A549 (cell line): ENCODE results near the gene SLC4A7. TPM values are rescaled to one million over a fixed set of nuclear protein-coding genes. Genes with fewer than 3 reads are reported as not detected.

Experiments
- ATAC-seq, 2 experiments: fragments of 200-7000 bp in 1 of 2; fragments of >200 bp in 1 of 2; cut with Nextera tagmentation in 1 of 2; cut with Tn5 transposase in 1 of 2; 3 replicates each; pipeline versions ENCODE4 v1.8.0 to v1.9.1; 2018 to 2020; ENCODE audit warnings: mild to moderate bottlenecking in 1 of 2, moderate library complexity in 1 of 2
- CTCF ChIA-PET: fragments of 300-600 bp; sonication (Branson Sonifier 250); formaldehyde crosslinking; extraction: SDS; loops from one replicate; lab custom pipeline; 2021; ENCODE audit warnings: antibody characterized with exemption, inconsistent platforms; lab: Yijun Ruan, JAX
- POLR2A ChIA-PET: fragments of 350-600 bp; formaldehyde crosslinking; extraction: SDS; loops from one replicate; lab custom pipeline; 2021; ENCODE audit warnings: antibody characterized with exemption, inconsistent platforms; lab: Yijun Ruan, JAX
- DNase-seq, 2 experiments: peaks; one replicate each; pipeline versions ENCODE4 v3.0.0 to v3.0.0-alpha.2; 2011 to 2016; ENCODE audit warnings: low read depth in 1 of 2, low spot score in 1 of 2
- FAIRE-seq: peaks from 2 replicates; lab custom pipeline; 2011; peaks lifted over from hg19 to GRCh38; lab: Jason Lieb, UNC
- H3K27ac ChIP-seq, 2 experiments: fragments of >200 bp; sonication (Bioruptor Twin); formaldehyde crosslinking; 3 replicates each; pipeline ENCODE4 v1.5.1; 2016 to 2017
- H3K4me1 ChIP-seq: fragments of >200 bp; sonication (Bioruptor Twin); formaldehyde crosslinking; 3 replicates; pipeline ENCODE4 v1.6.1; 2016
- H3K4me2 ChIP-seq: fragments of >200 bp; sonication (Bioruptor Twin); formaldehyde crosslinking; 3 replicates; pipeline ENCODE4 v1.6.1; 2016
- H3K4me3 ChIP-seq: fragments of >200 bp; sonication (Bioruptor Twin); formaldehyde crosslinking; 3 replicates; pipeline ENCODE4 v1.5.1; 2016
- H3K9me3 ChIP-seq: fragments of >200 bp; sonication (Bioruptor Twin); formaldehyde crosslinking; 3 replicates; pipeline ENCODE4 v1.6.1; 2016
- CEBPB ChIP-seq, 2 experiments: fragments of >200 bp in 1 of 2; sonication (Bioruptor Twin) in 1 of 2; formaldehyde crosslinking in 1 of 2; IDR thresholded peaks; 2 replicates each; pipeline ENCODE4 v1.6.1; 2012 to 2016
- CTCF ChIP-seq: fragments of >200 bp; sonication (Bioruptor Twin); formaldehyde crosslinking; IDR thresholded peaks from 3 replicates; pipeline ENCODE4 v1.5.1; 2016
- EHMT2 ChIP-seq: fragments of 200-600 bp; sonication (generic); IDR thresholded peaks from 2 replicates; pipeline ENCODE4 v1.6.1; 2016; ENCODE audit warnings: antibody characterized with exemption, low read depth, mild to moderate bottlenecking, moderate library complexity
- HDAC2 ChIP-seq: fragments of 200-600 bp; sonication (generic); IDR thresholded peaks from 2 replicates; pipeline ENCODE4 v1.6.1; 2016
- HOXA7 ChIP-seq: fragments of 250-450 bp; sonication (Bioruptor Pico); IDR thresholded peaks from 2 replicates; pipeline ENCODE4 v1.5.0; 2020; ENCODE audit warnings: mild to moderate bottlenecking, moderate library complexity
- RAD21 ChIP-seq, 2 experiments: fragments of >200 bp in 1 of 2; sonication (Bioruptor Twin) in 1 of 2; formaldehyde crosslinking in 1 of 2; IDR thresholded peaks in 1 of 2; conservative IDR thresholded peaks in 1 of 2; 2 replicates in 1 of 2; 3 replicates in 1 of 2; pipeline ENCODE4 v1.6.1; 2012 to 2018; ENCODE audit warnings: inconsistent platforms in 1 of 2
- SMC3 ChIP-seq: fragments of >200 bp; sonication (Bioruptor Twin); formaldehyde crosslinking; IDR thresholded peaks from 3 replicates; pipeline ENCODE4 v1.6.1; 2018; ENCODE audit warnings: inconsistent platforms
- ZC3H11A ChIP-seq: fragments of 450-650 bp; IDR thresholded peaks from 2 replicates; pipeline ENCODE4 v1.6.1; 2014; ENCODE audit warnings: antibody characterized with exemption, mild to moderate bottlenecking
- WGBS: methylation state at CpG from one replicate; pipeline ENCODE4 v1.1.6; 2017; ENCODE audit errors: missing lambda C conversion rate; 5-methylcytosine and 5-hydroxymethylcytosine counted together
- polyA plus RNA-seq, 4 experiments: library from polyadenylated mRNA; depleted of rRNA in 3 of 4; stranded (reverse); fragments of >200 nt; fragmentation: RNase III in 1 of 4; extraction: RNeasy Plus Mini Kit Qiagen cat#74134 plus additional on column Dnase treatment in 1 of 4; gene quantifications; 2 replicates in 3 of 4; 3 replicates in 1 of 4; pipeline ENCODE4 v1.2.3, GENCODE V29; 2011 to 2017
- TF ChIP-seq, protein P1 (sequence below): IDR thresholded peaks from 2 replicates; pipeline ENCODE4 v1.6.1; 2012
- TF ChIP-seq, protein P2 (sequence below): IDR thresholded peaks from 2 replicates; pipeline ENCODE4 v1.6.1; 2012

Gene SLC4A7
- polyA plus RNA-seq, 2 of the 4 experiments (the other 2 are of a cell fraction): 35.1 to 70.2 TPM

- CTCF ChIA-PET: interaction anchor here (1.1 to 1.7 kb wide), 3 partner anchors 8 to 13 kb away, joined by 3 to 4 read pairs (median 4); no protein-coding TSS in a partner anchor
- TF ChIP-seq HOXA7 (CRISPR knock-in tag) (0 out of 2 replicates have a peak, but pooled peaks have one; percentile 18), ZC3H11A (no peak)
- TF ChIP-seq, protein P1, sequence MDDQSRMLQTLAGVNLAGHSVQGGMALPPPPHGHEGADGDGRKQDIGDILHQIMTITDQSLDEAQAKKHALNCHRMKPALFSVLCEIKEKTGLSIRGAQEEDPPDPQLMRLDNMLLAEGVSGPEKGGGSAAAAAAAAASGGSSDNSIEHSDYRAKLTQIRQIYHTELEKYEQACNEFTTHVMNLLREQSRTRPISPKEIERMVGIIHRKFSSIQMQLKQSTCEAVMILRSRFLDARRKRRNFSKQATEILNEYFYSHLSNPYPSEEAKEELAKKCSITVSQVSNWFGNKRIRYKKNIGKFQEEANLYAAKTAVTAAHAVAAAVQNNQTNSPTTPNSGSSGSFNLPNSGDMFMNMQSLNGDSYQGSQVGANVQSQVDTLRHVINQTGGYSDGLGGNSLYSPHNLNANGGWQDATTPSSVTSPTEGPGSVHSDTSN: no peak
- ATAC-seq (no peak), FAIRE-seq (no peak), DNase-seq (no peak)
- 88% methylated on average over 2 of the region's 2 CpGs for WGBS
- peaks cover 33% of the 10 kb centered on the region for H3K4me1 ChIP-seq
- H3K9me3 ChIP-seq: no peaks in the 10 kb centered on the region
- no peak overlapping the region for H3K27ac ChIP-seq
- H3K4me2 ChIP-seq: peak overlapping the region; percentile 94; the same call in 1 of the 3 replicates
- no peak overlapping the region for H3K4me3 ChIP-seq
- POLR2A ChIA-PET: no interaction called here
Observed at GRCh38 chr3:27479806-27480543, 4.2 kb downstream of the SLC4A7 start.

GRCh38 chr3:27471923-27472550 lies 12.1 kb downstream of the SLC4A7 start:
- FAIRE-seq: no peak
- no peak overlapping the region for H3K4me3 ChIP-seq
- CTCF ChIA-PET: interaction anchor here (0.6 to 6.3 kb wide), 10 partner anchors 8 to 249 kb away, joined by 3 to 33 read pairs (median 3); partner anchors contain the start of gene EOMES
- no peak for DNase-seq
- H3K4me1 ChIP-seq: peaks cover 16% of the 10 kb centered on the region; the same call in 2 of the 3 replicates
- no peak overlapping the region for H3K27ac ChIP-seq
- POLR2A ChIA-PET: interaction anchor here (0.6 kb wide), 1 partner anchor 158 kb away, joined by 4 read pairs; no protein-coding TSS in a partner anchor
- TF ChIP-seq CEBPB (IDR thresholded peaks at IDR 0.05) (peak in 1 of 2 experiments; percentile 11; a peak in 2 of 4 replicates), RAD21 (conservative IDR thresholded peaks at IDR 0.05 in 1 of 2, IDR thresholded peaks at IDR 0.05 in 1 of 2) (no peak)
- WGBS: 93% methylated on average over 6 of the region's 6 CpGs
- no peak overlapping the region for H3K4me2 ChIP-seq
- no peak for ATAC-seq
- no peaks in the 10 kb centered on the region for H3K9me3 ChIP-seq

DNA sequence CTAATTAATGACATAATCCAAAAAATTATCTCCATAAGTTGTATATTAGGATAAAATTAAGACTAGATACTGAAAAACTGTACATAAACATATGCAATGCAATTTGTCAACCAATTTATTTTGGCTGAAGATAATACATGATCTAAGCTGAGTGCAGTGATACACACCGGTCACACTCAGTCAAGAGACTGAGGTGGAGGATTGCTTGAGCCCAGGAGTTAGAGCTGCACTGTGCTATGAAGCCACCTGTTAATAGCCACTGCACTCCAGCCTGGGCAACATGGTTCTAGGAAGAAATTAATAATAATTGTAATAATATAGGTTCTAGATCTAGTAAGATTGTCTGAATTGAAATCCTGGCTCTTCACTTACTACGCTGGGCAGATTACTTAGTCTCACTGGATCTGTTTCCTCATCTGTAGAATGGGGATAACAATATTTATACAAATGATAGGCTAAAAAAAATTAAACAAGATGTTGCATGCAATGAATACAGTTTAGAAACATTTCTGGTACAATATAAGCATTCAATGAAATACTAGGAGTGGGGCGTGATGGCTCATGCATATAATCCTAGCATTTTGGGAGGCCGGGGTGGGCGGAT lies 15.8 kb downstream of the SLC4A7 start:
- peak; percentile 54 to 62; a peak in 3 of 6 replicates for ATAC-seq
- Histone ChIP-seq H3K4me2 (no peak overlapping the region), H3K4me3 (no peak overlapping the region), H3K4me1 (peaks cover 18% of the 10 kb centered on the region; the same call in 2 of the 3 replicates), H3K9me3 (no peaks in the 10 kb centered on the region), H3K27ac (peak overlapping the region in 1 of 2 experiments; percentile 52; a peak in 1 of 6 replicates)
- 93% methylated on average over 5 of the region's 5 CpGs for WGBS
- DNase-seq: no peak
- TF ChIP-seq EHMT2: no peak
- peak; percentile 83; the same call in 1 of the 2 replicates for TF ChIP-seq HDAC2
- ChIA-PET CTCF (interaction anchor here (0.6 to 6.3 kb wide), 31 partner anchors 9 to 334 kb away, joined by 3 to 33 read pairs (median 5); partner anchors contain the start of gene NEK10), POLR2A (interaction anchor here (1.1 kb wide), 1 partner anchor 16 kb away, joined by 3 read pairs; the partner anchor contains the start of gene SLC4A7)
- no peak for FAIRE-seq

DNA sequence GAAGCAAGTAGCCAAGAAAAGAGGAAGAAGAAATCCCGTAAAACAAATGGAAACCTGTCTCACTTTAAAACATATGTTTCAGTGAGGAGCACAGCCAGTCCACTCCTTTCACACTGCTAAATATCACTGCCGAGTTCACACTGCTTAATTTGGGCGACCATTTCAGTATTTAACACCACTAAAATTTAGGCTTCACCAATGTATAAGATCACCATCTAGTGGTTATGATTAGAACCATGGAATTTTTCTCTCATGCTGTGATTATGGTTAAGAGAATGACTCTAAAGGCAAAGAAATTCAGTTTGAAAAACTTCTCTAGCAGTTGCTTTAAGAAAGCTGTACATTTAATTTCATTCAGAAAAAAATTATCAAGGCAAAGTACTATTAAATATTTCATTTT lies 16.6 kb downstream of the SLC4A7 start:
- Histone ChIP-seq H3K4me1 (peaks cover 18% of the 10 kb centered on the region; the same call in 2 of the 3 replicates), H3K9me3 (no peaks in the 10 kb centered on the region), H3K4me2 (peak overlapping the region; percentile 44), H3K27ac (peak overlapping the region in 1 of 2 experiments; percentile 64; a peak in 2 of 6 replicates), H3K4me3 (no peak overlapping the region)
- peak; percentile 57 to 60 for DNase-seq
- TF ChIP-seq RAD21 (conservative IDR thresholded peaks at IDR 0.05 in 1 of 2, IDR thresholded peaks at IDR 0.05 in 1 of 2): peak; percentile 75 to 79
- TF ChIP-seq, protein P2, sequence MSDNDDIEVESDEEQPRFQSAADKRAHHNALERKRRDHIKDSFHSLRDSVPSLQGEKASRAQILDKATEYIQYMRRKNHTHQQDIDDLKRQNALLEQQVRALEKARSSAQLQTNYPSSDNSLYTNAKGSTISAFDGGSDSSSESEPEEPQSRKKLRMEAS: no peak
- peak; percentile 75 for TF ChIP-seq SMC3
- TF ChIP-seq CTCF: peak; percentile 74
- peak; percentile 82 for ATAC-seq
- peak; percentile 86 for FAIRE-seq
- CTCF ChIA-PET: interaction anchor here (0.6 to 6.3 kb wide), 42 partner anchors 9 to 333 kb away, joined by 3 to 33 read pairs (median 4); partner anchors contain the start of gene NEK10
- POLR2A ChIA-PET: no interaction called here
- 21% methylated on average over 3 of the region's 3 CpGs for WGBS
